Osteoblast (primary cell): Measurements from ENCODE around the gene TMC7. TPM values are rescaled to one million over a fixed set of nuclear protein-coding genes. Genes with fewer than 3 reads are reported as not detected.

Source experiments
- DNase-seq: peaks from one replicate; pipeline ENCODE4 v3.0.0; 2011; ENCODE audit warnings: low spot score, mixed read lengths; ENCODE audit not compliant: insufficient read length; ENCODE audit errors: missing footprints
- H2AFZ ChIP-seq: 2 replicates; pipeline ENCODE4 v1.6.0; 2011; ENCODE audit warnings: mild to moderate bottlenecking, low read length
- H3K27ac ChIP-seq: 2 replicates; pipeline ENCODE4 v1.5.1; 2011; ENCODE audit warnings: mild to moderate bottlenecking, low read depth, low read length, moderate library complexity
- H3K27me3 ChIP-seq: 2 replicates; pipeline ENCODE4 v1.6.0; 2012; ENCODE audit warnings: mild to moderate bottlenecking, control low read depth, inconsistent platforms, low read length, moderate library complexity; ENCODE audit not compliant: insufficient read depth
- H3K36me3 ChIP-seq: 2 replicates; pipeline ENCODE4 v1.5.1; 2011; ENCODE audit warnings: mild to moderate bottlenecking, low read length, control low read depth, moderate library complexity; ENCODE audit not compliant: insufficient read depth
- H3K4me1 ChIP-seq: 2 replicates; pipeline ENCODE4 v1.5.1; 2011; ENCODE audit warnings: mild to moderate bottlenecking, low read length, control low read depth, moderate library complexity; ENCODE audit not compliant: insufficient read depth
- H3K4me2 ChIP-seq: 2 replicates; pipeline ENCODE4 v1.6.0; 2011; ENCODE audit warnings: mild to moderate bottlenecking, low read length; ENCODE audit not compliant: insufficient read depth
- H3K4me3 ChIP-seq: fragments of 200-600 bp; sonication (generic); 3 replicates; pipeline ENCODE4 v1.5.1; 2012; ENCODE audit warnings: mild to moderate bottlenecking, low read length, inconsistent platforms; ENCODE audit not compliant: insufficient read depth
- H3K79me2 ChIP-seq: 2 replicates; pipeline ENCODE4 v1.6.0; 2012; ENCODE audit warnings: mild to moderate bottlenecking, low read length, control low read depth, inconsistent platforms; ENCODE audit not compliant: insufficient read depth
- H3K9me3 ChIP-seq: 2 replicates; pipeline ENCODE4 v1.5.1; 2011; ENCODE audit warnings: low read depth, low read length, control low read depth
- H4K20me1 ChIP-seq: 2 replicates; pipeline ENCODE4 v1.6.0; 2012; ENCODE audit warnings: mild to moderate bottlenecking, low read length, control low read depth; ENCODE audit not compliant: insufficient read depth
- total RNA-seq: library from RNA; depleted of rRNA; stranded (reverse); fragments of >200 nt; gene quantifications from 2 replicates; pipeline ENCODE4 v1.2.3, GENCODE V29; 2012
- TF ChIP-seq, protein P1 (sequence below): IDR thresholded peaks from 2 replicates; pipeline ENCODE4 v1.5.1; 2011; ENCODE audit warnings: mild to moderate bottlenecking, low read depth, low read length, moderate library complexity; ENCODE audit errors: extremely low read depth

TMC7 gene
- total RNA-seq, 1 donor = 1.1 TPM

DNA sequence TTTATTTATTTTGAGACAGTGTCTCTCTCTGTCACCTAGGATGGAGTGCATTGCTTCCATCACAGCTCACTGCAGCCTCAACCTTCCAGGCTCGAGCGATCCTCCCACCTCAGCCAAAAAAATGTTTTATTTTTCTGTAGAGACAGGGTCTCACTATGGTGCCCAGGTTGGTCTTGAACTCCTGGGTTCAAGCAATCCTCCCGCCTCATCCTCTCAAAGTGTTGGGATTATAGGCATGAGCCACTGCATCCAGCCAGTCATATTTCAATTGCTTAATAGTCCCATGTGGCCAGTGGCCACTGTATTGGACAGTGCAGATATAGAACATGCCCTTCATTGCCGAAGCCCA lies 15.3 kb downstream of the TMC7 start:
- Histone ChIP-seq H3K4me1 (peaks cover 18% of the 10 kb centered on the region), H3K4me2 (peak overlapping the region; percentile 41), H3K4me3 (no peak overlapping the region), H3K27me3 (no peaks in the 10 kb centered on the region), H3K27ac (peak overlapping the region; percentile 73), H3K9me3 (no peaks in the 10 kb centered on the region), H2AFZ (no peak overlapping the region), H3K79me2 (no peaks in the 10 kb centered on the region), H3K36me3 (no peaks in the 10 kb centered on the region), H4K20me1 (no peaks in the 10 kb centered on the region)
- DNase-seq = no peak
- TF ChIP-seq, protein P1, sequence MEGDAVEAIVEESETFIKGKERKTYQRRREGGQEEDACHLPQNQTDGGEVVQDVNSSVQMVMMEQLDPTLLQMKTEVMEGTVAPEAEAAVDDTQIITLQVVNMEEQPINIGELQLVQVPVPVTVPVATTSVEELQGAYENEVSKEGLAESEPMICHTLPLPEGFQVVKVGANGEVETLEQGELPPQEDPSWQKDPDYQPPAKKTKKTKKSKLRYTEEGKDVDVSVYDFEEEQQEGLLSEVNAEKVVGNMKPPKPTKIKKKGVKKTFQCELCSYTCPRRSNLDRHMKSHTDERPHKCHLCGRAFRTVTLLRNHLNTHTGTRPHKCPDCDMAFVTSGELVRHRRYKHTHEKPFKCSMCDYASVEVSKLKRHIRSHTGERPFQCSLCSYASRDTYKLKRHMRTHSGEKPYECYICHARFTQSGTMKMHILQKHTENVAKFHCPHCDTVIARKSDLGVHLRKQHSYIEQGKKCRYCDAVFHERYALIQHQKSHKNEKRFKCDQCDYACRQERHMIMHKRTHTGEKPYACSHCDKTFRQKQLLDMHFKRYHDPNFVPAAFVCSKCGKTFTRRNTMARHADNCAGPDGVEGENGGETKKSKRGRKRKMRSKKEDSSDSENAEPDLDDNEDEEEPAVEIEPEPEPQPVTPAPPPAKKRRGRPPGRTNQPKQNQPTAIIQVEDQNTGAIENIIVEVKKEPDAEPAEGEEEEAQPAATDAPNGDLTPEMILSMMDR = no peak

DNA sequence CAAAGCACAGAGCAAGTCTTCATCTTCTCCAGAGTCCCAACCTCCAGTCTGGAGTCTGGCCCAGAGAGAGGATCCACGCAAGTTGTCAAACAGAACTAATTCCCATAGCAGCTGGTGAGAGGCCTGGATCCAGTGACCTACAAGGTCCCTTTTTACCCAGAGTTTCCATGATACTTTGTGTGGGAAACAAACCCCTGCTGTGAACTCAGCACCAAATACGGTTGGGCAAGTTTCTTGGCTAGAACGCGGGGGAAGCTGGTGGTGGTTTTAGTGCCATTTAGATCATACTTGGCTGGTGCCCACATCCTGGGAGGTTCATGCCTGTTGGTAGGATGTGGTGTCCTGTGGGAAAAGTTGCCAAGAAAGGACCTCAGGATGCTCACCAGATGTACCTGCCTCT lies 18.1 kb downstream of the TMC7 start:
- Histone ChIP-seq H2AFZ (peak overlapping the region; percentile 11), H3K9me3 (no peaks in the 10 kb centered on the region), H3K27me3 (no peaks in the 10 kb centered on the region), H3K36me3 (no peaks in the 10 kb centered on the region), H3K27ac (peak overlapping the region; percentile 89), H3K79me2 (no peaks in the 10 kb centered on the region), H4K20me1 (no peaks in the 10 kb centered on the region), H3K4me1 (peaks cover 22% of the 10 kb centered on the region), H3K4me3 (no peak overlapping the region), H3K4me2 (no peak overlapping the region)
- TF ChIP-seq, protein P1 = no peak
- peak; percentile 95 for DNase-seq

DNA sequence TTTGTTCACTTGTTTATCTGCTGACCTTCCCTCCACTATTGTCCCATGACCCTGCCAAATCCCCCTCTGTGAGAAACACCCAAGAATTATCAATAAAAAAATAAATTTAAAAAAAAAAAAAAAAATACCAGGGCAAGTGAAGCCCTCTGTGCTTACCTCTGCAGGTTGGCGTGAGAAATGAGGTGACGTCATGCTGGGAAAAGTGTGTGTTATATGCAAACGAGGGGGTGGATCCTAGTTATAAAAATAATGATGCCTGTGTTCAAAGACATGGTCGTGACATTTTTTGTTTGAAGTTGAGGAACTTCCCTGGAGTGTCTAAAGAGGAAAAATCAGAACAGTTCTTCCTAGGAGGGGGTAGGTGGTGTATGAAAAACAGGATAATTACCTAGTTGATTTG lies 20.2 kb downstream of the TMC7 start:
- H3K27me3 ChIP-seq = no peaks in the 10 kb centered on the region
- H2AFZ ChIP-seq = no peak overlapping the region
- no peak overlapping the region for H3K4me3 ChIP-seq
- peaks cover 23% of the 10 kb centered on the region for H3K4me1 ChIP-seq
- no peak overlapping the region for H3K27ac ChIP-seq
- no peaks in the 10 kb centered on the region for H4K20me1 ChIP-seq
- TF ChIP-seq, protein P1 = no peak
- no peaks in the 10 kb centered on the region for H3K9me3 ChIP-seq
- DNase-seq = no peak
- no peak overlapping the region for H3K4me2 ChIP-seq
- no peaks in the 10 kb centered on the region for H3K79me2 ChIP-seq
- no peaks in the 10 kb centered on the region for H3K36me3 ChIP-seq

DNA sequence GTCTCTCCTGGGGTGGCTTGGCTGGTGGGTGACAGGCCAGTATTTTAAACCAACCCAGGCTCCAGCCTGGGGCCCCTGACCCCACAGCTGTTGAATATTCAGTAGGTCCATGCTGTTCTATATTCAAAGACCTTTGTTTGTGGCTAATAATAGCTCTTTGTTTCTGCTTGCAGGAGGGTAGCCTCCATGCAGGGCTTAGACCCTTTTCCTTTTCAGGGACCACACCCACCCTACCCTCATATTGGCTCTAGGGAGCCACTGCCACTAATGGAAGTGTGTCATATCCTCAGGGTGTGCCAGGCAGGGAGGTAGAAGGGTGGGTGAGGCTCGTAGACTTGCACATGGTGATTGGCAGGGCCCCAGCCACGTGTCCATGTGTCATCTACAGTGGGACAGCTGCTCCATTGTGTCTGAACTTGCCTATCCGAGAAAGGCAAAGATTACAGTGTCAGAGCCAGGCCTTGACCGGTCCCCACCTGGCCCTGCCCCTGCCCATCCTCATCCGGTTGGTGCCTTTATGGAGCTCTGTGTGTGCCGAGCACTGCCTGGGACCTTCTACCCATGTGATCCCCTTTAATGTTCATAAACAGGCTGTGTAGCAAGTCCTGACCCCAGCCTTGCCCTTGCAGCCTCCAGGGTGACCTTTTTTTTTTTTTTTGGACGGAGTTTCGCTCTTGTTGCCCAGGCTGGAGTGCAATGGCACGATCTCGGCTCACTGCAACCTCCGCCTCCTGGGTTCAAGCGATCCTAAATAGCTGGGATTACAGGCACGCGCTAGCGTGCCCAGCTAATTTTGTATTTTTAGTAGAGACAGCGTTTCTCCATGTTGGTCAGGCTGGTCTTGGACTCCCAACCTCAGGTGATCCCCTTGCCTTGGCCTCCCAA lies 22.1 kb downstream of the TMC7 start:
- H3K27ac ChIP-seq = no peak overlapping the region
- peak; percentile 90 for DNase-seq
- no peak overlapping the region for H3K4me2 ChIP-seq
- TF ChIP-seq, protein P1 = no peak
- H3K27me3 ChIP-seq = no peaks in the 10 kb centered on the region
- H3K4me1 ChIP-seq = peaks cover 21% of the 10 kb centered on the region
- H3K4me3 ChIP-seq = no peak overlapping the region
- peak overlapping the region; percentile 72 for H2AFZ ChIP-seq
- no peaks in the 10 kb centered on the region for H3K79me2 ChIP-seq
- H4K20me1 ChIP-seq = no peaks in the 10 kb centered on the region
- no peaks in the 10 kb centered on the region for H3K36me3 ChIP-seq
- no peaks in the 10 kb centered on the region for H3K9me3 ChIP-seq
